Lung (tissue), 12 donors: ENCODE measurements around the gene GRID2. TPM values are rescaled to one million over a fixed set of nuclear protein-coding genes. Genes with fewer than 3 reads are reported as not detected.
A peak's percentile ranks its signal among the peaks of the same experiment; 100 is the strongest.

Source experiments
- ATAC-seq: fragments of 200-7000 bp; cut with Tn5 transposase; one replicate; pipeline ENCODE4 v1.9.1; 2020; ENCODE audit warnings: moderate number of reproducible peaks; ENCODE audit not compliant: insufficient read depth, low FRiP score
- DNase-seq, 3 donors: peaks; one replicate each; pipeline ENCODE4 v3.0.0-alpha.2; 2013 to 2017
- H3K27ac ChIP-seq, 2 donors: one replicate each; pipeline ENCODE4 v1.5.1; 2013; ENCODE audit warnings: mild to moderate bottlenecking in 2 of 2, moderate library complexity in 2 of 2, control low read depth in 1 of 2, inconsistent platforms in 1 of 2, low read depth in 1 of 2, low read length in 1 of 2
- H3K27me3 ChIP-seq, 3 donors: one replicate each; pipeline ENCODE4 v1.5.1; 2013; ENCODE audit warnings: low read length in 2 of 3; ENCODE audit not compliant: control insufficient read depth in 3 of 3, insufficient read depth in 3 of 3
- H3K36me3 ChIP-seq, 4 donors: one replicate each; pipeline ENCODE4 v1.5.1; 2013; ENCODE audit warnings: low read length in 4 of 4, mild to moderate bottlenecking in 1 of 4, moderate library complexity in 1 of 4; ENCODE audit not compliant: control insufficient read depth in 4 of 4, insufficient read depth in 4 of 4
- H3K4me1 ChIP-seq, 5 donors: one replicate each; pipeline ENCODE4 v1.5.1; 2013; ENCODE audit warnings: low read length in 5 of 5, mild to moderate bottlenecking in 2 of 5, moderate library complexity in 1 of 5; ENCODE audit not compliant: control insufficient read depth in 5 of 5, insufficient read depth in 5 of 5
- H3K4me3 ChIP-seq: one replicate; pipeline ENCODE4 v1.5.1; 2013; ENCODE audit warnings: mild to moderate bottlenecking, control low read depth, moderate library complexity
- H3K9ac ChIP-seq, 2 donors: one replicate each; pipeline ENCODE4 v1.5.1; 2013; ENCODE audit warnings: low read length in 2 of 2, control low read depth in 1 of 2; ENCODE audit not compliant: insufficient read depth in 1 of 2
- H3K9me3 ChIP-seq, 4 donors: one replicate each; pipeline ENCODE4 v1.5.1; 2013; ENCODE audit warnings: low read length in 3 of 4, mild to moderate bottlenecking in 1 of 4, moderate library complexity in 1 of 4; ENCODE audit not compliant: control insufficient read depth in 4 of 4, insufficient read depth in 3 of 4
- WGBS, 2 donors: extraction: QIAGEN DNeasy Blood & Tissue Kit; methylation state at CpG; one replicate each; pipeline ENCODE4 v1.1.7; 2013; 5-methylcytosine and 5-hydroxymethylcytosine counted together
- polyA plus RNA-seq, 2 donors: library from polyadenylated mRNA; stranded (reverse); fragments of 200-250 nt; gene quantifications; one replicate each; pipeline ENCODE4 v1.2.1, GENCODE V29; 2013
- total RNA-seq, 2 donors: library from RNA; depleted of rRNA in 1 of 2; stranded (reverse); fragments of >200 nt in 1 of 2; gene quantifications; one replicate each; pipeline ENCODE4 v1.2.1, GENCODE V29; 2014 to 2021
- TF ChIP-seq, protein P1 (sequence below): IDR thresholded peaks from 2 replicates; pipeline ENCODE4 v1.5.1; 2012; ENCODE audit warnings: mild to moderate bottlenecking; ENCODE audit errors: control extremely low read depth, extremely low read depth
- donor health status: control.
- donor health status: control.
- donor health status: Bipolar disorder and iron deficiency.
- donor health status: healthy.
- donor health status: DM: yes; HTN: yes; CAD: no.

GRID2 gene
- total and polyA plus RNA-seq, 4 donors, result 0.09 to 1.3 TPM; not detected in 2

DNA sequence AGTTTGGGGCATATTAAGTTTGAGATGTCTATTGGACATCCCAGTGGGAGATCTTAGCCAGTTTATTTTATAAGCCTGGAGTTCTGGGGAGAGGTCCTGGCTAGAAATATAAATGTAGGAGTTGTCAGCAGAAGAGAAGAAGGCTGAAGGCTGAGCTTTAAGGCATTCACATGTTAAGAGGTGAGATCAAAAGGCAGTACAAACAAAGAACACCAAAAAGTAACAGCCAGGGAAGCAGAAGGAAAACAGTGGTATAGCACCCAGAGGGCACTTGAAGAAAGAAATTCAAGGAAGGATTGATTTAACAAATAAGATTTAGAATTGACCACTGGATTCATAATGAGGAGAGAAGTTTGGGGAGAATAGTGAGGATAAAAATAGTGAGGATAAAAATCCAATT is 1383.5 kb downstream of the GRID2 start:
- no peaks in the 10 kb centered on the region for H3K36me3 ChIP-seq
- no peaks in the 10 kb centered on the region for H3K27me3 ChIP-seq
- H3K4me1 ChIP-seq, result no peaks in the 10 kb centered on the region
- ATAC-seq (no peak), DNase-seq (no peak)
- no peak overlapping the region for H3K4me3 ChIP-seq
- no peak overlapping the region for H3K27ac ChIP-seq
- no peak overlapping the region for H3K9ac ChIP-seq
- TF ChIP-seq, protein P1, sequence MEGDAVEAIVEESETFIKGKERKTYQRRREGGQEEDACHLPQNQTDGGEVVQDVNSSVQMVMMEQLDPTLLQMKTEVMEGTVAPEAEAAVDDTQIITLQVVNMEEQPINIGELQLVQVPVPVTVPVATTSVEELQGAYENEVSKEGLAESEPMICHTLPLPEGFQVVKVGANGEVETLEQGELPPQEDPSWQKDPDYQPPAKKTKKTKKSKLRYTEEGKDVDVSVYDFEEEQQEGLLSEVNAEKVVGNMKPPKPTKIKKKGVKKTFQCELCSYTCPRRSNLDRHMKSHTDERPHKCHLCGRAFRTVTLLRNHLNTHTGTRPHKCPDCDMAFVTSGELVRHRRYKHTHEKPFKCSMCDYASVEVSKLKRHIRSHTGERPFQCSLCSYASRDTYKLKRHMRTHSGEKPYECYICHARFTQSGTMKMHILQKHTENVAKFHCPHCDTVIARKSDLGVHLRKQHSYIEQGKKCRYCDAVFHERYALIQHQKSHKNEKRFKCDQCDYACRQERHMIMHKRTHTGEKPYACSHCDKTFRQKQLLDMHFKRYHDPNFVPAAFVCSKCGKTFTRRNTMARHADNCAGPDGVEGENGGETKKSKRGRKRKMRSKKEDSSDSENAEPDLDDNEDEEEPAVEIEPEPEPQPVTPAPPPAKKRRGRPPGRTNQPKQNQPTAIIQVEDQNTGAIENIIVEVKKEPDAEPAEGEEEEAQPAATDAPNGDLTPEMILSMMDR, result no peak
- H3K9me3 ChIP-seq, result no peaks in the 10 kb centered on the region

DNA sequence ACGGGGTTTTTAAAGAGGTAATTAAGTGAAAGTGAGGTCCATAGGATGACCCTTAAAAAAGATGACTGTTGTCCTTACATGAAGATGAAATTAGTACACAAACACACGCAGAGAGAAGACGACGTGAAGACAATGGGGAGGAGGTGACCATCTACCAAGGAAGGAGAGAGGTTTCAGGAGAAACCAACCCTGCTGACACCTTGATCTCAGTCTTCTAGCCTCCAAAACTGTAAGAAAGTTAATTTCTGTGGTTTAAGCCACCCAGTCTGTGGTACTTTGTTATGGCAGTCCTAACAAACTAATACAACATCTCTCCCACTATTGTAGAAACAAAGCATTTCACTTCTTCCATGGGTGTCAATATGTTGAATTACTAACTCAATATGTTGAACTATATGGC is 1385.2 kb downstream of the GRID2 start:
- Histone ChIP-seq H3K27ac (no peak overlapping the region), H3K9me3 (no peaks in the 10 kb centered on the region), H3K4me1 (no peaks in the 10 kb centered on the region), H3K27me3 (no peaks in the 10 kb centered on the region), H3K9ac (no peak overlapping the region), H3K4me3 (no peak overlapping the region), H3K36me3 (no peaks in the 10 kb centered on the region)
- DNase-seq (no peak), ATAC-seq (no peak)
- 89% methylated on average over 4 of the region's 4 CpGs for WGBS, 2 donors
- TF ChIP-seq, protein P1, result no peak

DNA sequence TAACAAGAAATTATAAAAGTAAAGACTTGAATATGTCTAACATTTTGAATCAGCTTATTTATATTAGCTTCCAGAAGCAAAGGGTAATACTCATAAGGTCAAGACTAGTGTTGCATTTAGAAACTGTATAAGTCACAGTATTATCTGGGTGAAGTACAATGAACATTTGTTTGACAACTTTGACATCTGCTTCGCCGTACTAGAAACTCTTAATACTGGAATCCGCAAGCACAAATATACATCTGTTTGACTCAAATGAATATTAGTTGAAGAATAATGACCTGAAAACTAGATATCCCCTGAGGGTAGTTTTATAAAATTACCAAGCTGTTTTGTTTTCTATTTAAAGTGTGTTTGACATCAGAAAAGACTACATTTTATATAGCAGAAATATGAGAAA is 1389.4 kb downstream of the GRID2 start:
- no peak overlapping the region for H3K9ac ChIP-seq
- WGBS, 2 donors, result 57 to 69% methylated on average over 3 of the region's 3 CpGs
- H3K27me3 ChIP-seq, result no peaks in the 10 kb centered on the region
- TF ChIP-seq, protein P1, result no peak
- H3K27ac ChIP-seq, result no peak overlapping the region
- no peak overlapping the region for H3K4me3 ChIP-seq
- H3K4me1 ChIP-seq, result peaks cover 0 to 4% (median 0%) of the 10 kb centered on the region in 5 donors
- DNase-seq (no peak), ATAC-seq (no peak)
- H3K9me3 ChIP-seq, result no peaks in the 10 kb centered on the region
- H3K36me3 ChIP-seq, result no peaks in the 10 kb centered on the region

DNA sequence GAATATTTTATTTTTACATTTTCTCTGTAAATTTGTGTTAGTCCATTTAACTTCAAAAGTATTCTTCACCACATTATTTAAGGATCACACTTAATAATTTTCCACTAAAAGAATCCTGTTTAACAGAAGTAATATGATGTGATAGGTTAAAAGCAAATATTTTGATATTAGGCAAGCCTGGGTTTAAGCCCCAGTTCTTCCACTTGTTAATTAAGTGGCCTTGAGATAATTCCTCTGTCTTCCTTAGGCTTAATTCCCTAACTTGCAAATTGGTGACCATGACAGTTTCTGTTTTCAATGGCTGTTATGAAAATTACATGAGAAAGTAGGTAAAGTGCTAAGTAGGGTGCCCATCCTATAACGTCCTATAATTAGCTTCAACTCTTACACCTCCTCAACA is 1394.9 kb downstream of the GRID2 start:
- H3K4me1 ChIP-seq, result peaks cover 0 to 7% (median 0%) of the 10 kb centered on the region in 5 donors
- H3K4me3 ChIP-seq, result no peak overlapping the region
- ATAC-seq, result no peak
- no peaks in the 10 kb centered on the region for H3K36me3 ChIP-seq
- no peak overlapping the region for H3K27ac ChIP-seq
- no peak overlapping the region for H3K9ac ChIP-seq
- 67 to 80% methylated on average over 1 of the region's 1 CpG for WGBS, 2 donors
- H3K9me3 ChIP-seq, result no peaks in the 10 kb centered on the region
- TF ChIP-seq, protein P1, result no peak
- peak in 2 of 3 donors; percentile 65 to 73 for DNase-seq
- no peaks in the 10 kb centered on the region for H3K27me3 ChIP-seq
